Measurements from ENCODE around the gene MCRIP2. TPM values are rescaled to one million over a fixed set of nuclear protein-coding genes. Genes with fewer than 3 reads are reported as not detected.

The MCRIP2 gene
- total and polyA plus RNA-seq, 9 of the 15 experiments (the other 6 are each of a cell fraction or from before 2014, with no cell fraction given), result 0.80 to 120 (median 35.2) TPM

DNA sequence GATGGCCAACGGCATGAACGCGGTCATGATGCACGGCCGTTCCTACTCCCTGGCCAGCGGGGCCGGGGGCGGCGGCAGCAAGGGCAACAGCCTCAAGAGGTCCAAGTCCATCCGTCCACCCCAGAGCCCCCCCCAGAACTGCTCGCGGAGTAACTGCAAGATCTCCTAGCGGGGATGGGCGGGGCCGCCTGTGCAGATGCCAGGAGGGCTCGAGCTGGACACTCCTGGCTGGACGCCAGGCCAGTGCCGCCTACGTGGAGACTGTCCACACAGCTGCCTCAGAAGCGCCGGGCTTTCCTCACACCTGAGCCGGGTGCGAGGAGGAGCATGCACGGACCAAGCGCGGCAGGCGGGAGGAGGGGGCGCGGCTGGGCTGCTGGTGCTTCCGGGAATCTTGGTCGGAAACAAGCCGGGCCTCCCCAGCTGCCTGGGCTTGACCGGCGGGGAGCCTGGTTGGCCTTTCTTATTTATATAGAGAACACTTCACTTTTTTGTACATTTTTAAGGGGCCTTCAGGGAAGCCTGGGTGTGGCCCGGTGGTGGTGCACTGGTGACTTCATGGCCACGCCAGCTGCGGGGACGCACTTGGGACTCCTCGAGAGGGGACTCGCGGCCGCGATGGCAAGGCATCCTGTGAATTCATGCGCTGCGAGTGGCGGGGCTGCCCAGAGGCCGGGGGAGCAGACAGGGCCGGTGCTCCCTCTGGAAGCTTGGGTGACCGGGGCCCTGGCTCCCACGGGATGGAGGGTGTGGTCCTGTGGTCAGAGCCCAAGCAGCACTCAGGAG, 14.0 kb upstream of the MCRIP2 start (continued):
- TF ChIP-seq, protein P1, sequence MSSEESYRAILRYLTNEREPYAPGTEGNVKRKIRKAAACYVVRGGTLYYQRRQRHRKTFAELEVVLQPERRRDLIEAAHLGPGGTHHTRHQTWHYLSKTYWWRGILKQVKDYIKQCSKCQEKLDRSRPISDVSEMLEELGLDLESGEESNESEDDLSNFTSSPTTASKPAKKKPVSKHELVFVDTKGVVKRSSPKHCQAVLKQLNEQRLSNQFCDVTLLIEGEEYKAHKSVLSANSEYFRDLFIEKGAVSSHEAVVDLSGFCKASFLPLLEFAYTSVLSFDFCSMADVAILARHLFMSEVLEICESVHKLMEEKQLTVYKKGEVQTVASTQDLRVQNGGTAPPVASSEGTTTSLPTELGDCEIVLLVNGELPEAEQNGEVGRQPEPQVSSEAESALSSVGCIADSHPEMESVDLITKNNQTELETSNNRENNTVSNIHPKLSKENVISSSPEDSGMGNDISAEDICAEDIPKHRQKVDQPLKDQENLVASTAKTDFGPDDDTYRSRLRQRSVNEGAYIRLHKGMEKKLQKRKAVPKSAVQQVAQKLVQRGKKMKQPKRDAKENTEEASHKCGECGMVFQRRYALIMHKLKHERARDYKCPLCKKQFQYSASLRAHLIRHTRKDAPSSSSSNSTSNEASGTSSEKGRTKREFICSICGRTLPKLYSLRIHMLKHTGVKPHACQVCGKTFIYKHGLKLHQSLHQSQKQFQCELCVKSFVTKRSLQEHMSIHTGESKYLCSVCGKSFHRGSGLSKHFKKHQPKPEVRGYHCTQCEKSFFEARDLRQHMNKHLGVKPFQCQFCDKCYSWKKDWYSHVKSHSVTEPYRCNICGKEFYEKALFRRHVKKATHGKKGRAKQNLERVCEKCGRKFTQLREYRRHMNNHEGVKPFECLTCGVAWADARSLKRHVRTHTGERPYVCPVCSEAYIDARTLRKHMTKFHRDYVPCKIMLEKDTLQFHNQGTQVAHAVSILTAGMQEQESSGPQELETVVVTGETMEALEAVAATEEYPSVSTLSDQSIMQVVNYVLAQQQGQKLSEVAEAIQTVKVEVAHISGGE (CRISPR knock-in tag; IDR thresholded peaks at IDR 0.05), result no peak
- TF ChIP-seq CREB1 (IDR thresholded peaks at IDR 0.05), result no peak
- no peak for TF ChIP-seq CREB1 (CRISPR knock-in tag; IDR thresholded peaks at IDR 0.05)
- TF ChIP-seq ZNF232 (CRISPR knock-in tag; IDR thresholded peaks at IDR 0.05), result no peak
- no peak for TF ChIP-seq ZNF212 (CRISPR knock-in tag; IDR thresholded peaks at IDR 0.05)
- TF ChIP-seq, protein P2, sequence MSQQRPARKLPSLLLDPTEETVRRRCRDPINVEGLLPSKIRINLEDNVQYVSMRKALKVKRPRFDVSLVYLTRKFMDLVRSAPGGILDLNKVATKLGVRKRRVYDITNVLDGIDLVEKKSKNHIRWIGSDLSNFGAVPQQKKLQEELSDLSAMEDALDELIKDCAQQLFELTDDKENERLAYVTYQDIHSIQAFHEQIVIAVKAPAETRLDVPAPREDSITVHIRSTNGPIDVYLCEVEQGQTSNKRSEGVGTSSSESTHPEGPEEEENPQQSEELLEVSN (IDR thresholded peaks at IDR 0.05; ENCODE audit: borderline replicate concordance in 1 of 2, extremely low read depth in 1 of 2, insufficient read depth in 1 of 2, insufficient read length in 1 of 2, low read depth in 1 of 2, low read length in 1 of 2, poor library complexity in 1 of 2, severe bottlenecking in 1 of 2), result peak in 1 of 2 experiments; percentile 53
- peak; percentile 50; the same call in 1 of the 2 replicates for TF ChIP-seq POLR2G (IDR thresholded peaks at IDR 0.05; ENCODE audit: low read depth, low read length)
- no peak for TF ChIP-seq ELF1 (tag; IDR thresholded peaks at IDR 0.05)
- no peak for TF ChIP-seq MED1 (CRISPR knock-in tag; IDR thresholded peaks at IDR 0.05; ENCODE audit: borderline replicate concordance)
- TF ChIP-seq MTA3 (IDR thresholded peaks at IDR 0.05; ENCODE audit: borderline replicate concordance), result no peak
- TF ChIP-seq PCBP1 (IDR thresholded peaks at IDR 0.05; ENCODE audit: low read depth, low read length, poor library complexity, severe bottlenecking), result peak; percentile 37
- TF ChIP-seq, protein P3, sequence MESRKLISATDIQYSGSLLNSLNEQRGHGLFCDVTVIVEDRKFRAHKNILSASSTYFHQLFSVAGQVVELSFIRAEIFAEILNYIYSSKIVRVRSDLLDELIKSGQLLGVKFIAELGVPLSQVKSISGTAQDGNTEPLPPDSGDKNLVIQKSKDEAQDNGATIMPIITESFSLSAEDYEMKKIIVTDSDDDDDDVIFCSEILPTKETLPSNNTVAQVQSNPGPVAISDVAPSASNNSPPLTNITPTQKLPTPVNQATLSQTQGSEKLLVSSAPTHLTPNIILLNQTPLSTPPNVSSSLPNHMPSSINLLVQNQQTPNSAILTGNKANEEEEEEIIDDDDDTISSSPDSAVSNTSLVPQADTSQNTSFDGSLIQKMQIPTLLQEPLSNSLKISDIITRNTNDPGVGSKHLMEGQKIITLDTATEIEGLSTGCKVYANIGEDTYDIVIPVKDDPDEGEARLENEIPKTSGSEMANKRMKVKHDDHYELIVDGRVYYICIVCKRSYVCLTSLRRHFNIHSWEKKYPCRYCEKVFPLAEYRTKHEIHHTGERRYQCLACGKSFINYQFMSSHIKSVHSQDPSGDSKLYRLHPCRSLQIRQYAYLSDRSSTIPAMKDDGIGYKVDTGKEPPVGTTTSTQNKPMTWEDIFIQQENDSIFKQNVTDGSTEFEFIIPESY (CRISPR knock-in tag; IDR thresholded peaks at IDR 0.05), result peak; percentile 99
- TF ChIP-seq ILF3 (IDR thresholded peaks at IDR 0.05; ENCODE audit: borderline replicate concordance), result no peak
- TF ChIP-seq SAFB (IDR thresholded peaks at IDR 0.05; ENCODE audit: borderline replicate concordance, low read depth, low read length), result no peak
- no peak for TF ChIP-seq ARHGAP35 (IDR thresholded peaks at IDR 0.05; ENCODE audit: partially characterized antibody)
- TF ChIP-seq SETDB1 (IDR thresholded peaks at IDR 0.05; ENCODE audit: low read length), result no peak
- TF ChIP-seq PHF20 (IDR thresholded peaks at IDR 0.05; ENCODE audit: partially characterized antibody), result no peak
- TF ChIP-seq NONO (IDR thresholded peaks at IDR 0.05; ENCODE audit: low read depth in 2 of 2, low read length in 1 of 2), result no peak
- TF ChIP-seq POLR3G (IDR thresholded peaks at IDR 0.05; ENCODE audit: extremely low read depth, insufficient read length, insufficient replicate concordance), result no peak
- no peak for TF ChIP-seq ZZZ3 (IDR thresholded peaks at IDR 0.05)
- TF ChIP-seq MAFF (IDR thresholded peaks at IDR 0.05; ENCODE audit: low read length), result no peak
- TF ChIP-seq PHTF2 (CRISPR knock-in tag; IDR thresholded peaks at IDR 0.05), result no peak
